Stimulated activated CD4-positive, alpha-beta T cell treated with anti-CD3 and anti-CD28 coated beads, Interleukin-1b, Interleukin-23, amount 100 ng/mL, for 48 hours (primary cell): ENCODE results near the gene MEI1.

Experiments used
- DNase-seq: peaks from one replicate; pipeline ENCODE4 v3.0.0-alpha.2; 2020

Gene MEI1

GRCh38 chr22:41746567-41747400 lies 47.5 kb downstream of the MEI1 start:
- DNase-seq: peak; percentile 44

- DNase-seq: no peak
Observed at GRCh38 chr22:41752011-41752970, 53.0 kb downstream of the MEI1 start.

GRCh38 chr22:41753984-41754383 lies 54.7 kb downstream of the MEI1 start:
- DNase-seq: no peak

- no peak for DNase-seq
Observed at GRCh38 chr22:41757502-41757901, 58.2 kb downstream of the MEI1 start.

DNA sequence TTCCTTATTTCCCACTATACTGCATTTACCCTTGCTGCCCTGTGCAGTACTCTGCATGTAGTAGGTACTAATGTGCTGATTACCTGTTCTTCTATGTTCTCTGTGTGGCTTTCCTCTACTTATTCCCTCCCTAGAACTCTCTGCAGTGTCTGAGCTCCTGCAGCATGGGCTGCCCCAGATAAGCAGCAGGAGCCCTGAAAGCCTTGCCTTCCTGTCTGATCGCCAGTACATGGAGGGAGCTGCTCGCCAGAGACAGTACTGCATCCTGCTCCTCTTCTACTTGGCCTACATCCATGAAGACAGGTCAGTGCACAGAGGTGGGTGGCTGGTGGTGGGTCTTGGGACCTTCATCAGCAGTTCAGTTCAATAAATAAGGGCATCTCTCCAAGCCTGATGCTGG lies 58.9 kb downstream of the MEI1 start:
- DNase-seq: no peak

DNA sequence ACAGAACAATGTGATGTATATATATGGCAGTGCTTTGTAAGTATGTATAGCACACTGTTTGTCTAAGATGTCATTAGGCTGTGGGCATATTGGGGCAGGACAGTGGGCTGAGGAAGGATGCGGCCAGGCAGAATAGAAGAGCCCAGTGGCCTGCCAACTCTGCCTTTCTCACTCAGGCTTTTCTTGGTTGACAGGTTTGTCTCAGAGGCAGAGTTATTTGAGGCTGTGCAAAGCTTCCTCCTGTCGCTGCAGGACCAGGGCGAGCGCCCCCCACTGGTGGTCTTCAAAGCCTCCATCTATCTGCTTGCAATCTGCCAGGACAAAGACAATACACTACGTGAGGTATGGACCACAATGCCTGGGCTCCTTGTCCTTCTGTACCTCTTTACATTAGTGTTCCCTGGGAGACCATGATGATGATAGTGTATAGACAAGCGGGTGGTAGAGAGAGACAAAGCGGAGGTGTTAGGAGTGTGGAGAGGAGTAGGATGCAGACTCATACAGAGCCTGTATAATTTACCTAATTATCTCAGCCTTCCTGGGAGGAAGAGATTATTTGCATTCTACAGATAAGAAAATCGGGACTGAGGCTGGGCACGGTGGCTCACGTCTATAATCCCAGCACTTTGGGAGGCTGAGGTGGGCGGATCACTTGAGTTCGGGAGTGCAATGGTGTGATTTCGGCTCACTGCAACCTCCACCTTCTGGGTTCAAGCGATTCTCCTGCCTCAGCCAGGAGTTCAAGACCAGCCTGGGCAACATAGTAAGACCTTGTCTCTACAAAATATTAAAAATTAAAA lies 63.9 kb downstream of the MEI1 start:
- peak; percentile 38 for DNase-seq

- DNase-seq: no peak
Observed at GRCh38 chr22:41766476-41766875, 67.2 kb downstream of the MEI1 start.

- no peak for DNase-seq
Observed at GRCh38 chr22:41768430-41768829, 69.1 kb downstream of the MEI1 start.

- DNase-seq: no peak
Observed at GRCh38 chr22:41770715-41771468, 71.6 kb downstream of the MEI1 start.

- DNase-seq: no peak
Observed at GRCh38 chr22:41772198-41772597, 72.9 kb downstream of the MEI1 start.

- no peak for DNase-seq
Observed at GRCh38 chr22:41772645-41773044, 73.3 kb downstream of the MEI1 start.

DNA sequence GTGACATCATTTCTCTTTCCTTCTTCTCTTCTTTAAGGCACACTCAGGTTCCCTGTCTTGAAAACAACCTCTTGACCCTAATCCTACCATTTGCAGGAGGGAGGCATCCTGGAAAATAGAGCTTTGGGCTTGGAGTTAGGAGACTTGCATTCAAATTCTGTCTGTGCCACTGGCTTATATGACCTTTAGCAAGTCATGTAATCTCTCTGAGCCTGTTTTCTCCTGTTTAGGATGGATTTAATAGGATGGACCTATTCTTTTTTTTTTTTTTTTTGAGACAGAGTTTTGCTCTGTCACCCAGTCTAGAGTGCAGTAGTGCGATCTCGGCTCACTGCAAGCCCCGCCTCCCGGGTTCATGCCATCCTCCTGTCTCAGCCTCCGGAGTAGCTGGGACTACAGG lies 76.0 kb downstream of the MEI1 start:
- no peak for DNase-seq

GRCh38 chr22:41775976-41776375 lies 76.7 kb downstream of the MEI1 start:
- no peak for DNase-seq

DNA sequence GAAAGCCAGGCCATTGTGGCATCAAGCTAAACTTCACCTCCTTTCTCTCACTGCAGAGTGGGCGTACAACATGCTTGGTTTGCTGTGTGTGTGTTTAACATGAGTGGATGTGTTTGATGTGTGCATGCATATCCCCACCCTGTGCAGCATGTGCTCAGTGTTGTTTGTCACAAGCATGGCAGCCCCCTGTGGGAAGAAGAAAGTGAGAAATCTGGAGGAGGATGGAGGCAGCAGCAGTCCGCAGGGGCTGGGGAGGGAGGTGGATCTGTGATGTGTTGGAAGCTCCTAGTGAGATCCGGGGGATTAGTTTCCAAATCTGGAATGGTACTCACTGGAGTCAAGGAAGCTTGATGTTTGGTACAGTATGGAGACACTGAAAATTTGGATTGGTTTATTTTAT lies 77.1 kb downstream of the MEI1 start:
- no peak for DNase-seq

- no peak for DNase-seq
Observed at GRCh38 chr22:41777749-41778425, 78.6 kb downstream of the MEI1 start.

DNA sequence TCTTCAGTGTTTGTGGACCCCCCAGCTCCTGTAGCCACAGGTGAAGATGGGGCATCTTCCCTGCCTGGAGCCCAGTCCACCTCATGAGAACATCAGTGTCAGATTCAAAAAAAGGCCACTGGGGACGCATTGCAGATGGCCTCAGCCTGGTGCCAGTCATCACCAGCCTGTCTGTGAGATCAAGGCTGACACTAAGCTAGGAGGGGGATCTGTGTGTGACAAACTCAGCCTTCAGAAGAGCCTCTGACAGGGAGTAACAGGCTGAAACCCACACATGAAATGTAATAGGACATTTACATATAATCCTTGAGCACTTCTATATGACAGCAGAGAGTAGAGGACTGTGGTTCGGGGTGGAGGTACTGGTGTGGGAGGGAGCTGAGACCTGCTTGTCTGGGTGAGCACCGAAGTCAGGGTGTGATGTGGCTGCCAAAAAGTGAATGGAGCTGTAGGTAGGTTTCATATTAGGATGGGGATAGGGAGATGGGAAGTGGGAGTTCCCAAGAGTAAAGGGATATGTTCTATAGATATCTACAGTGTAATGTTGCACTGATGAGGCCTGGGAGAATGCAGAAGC lies 80.7 kb downstream of the MEI1 start:
- DNase-seq: peak; percentile 25

DNA sequence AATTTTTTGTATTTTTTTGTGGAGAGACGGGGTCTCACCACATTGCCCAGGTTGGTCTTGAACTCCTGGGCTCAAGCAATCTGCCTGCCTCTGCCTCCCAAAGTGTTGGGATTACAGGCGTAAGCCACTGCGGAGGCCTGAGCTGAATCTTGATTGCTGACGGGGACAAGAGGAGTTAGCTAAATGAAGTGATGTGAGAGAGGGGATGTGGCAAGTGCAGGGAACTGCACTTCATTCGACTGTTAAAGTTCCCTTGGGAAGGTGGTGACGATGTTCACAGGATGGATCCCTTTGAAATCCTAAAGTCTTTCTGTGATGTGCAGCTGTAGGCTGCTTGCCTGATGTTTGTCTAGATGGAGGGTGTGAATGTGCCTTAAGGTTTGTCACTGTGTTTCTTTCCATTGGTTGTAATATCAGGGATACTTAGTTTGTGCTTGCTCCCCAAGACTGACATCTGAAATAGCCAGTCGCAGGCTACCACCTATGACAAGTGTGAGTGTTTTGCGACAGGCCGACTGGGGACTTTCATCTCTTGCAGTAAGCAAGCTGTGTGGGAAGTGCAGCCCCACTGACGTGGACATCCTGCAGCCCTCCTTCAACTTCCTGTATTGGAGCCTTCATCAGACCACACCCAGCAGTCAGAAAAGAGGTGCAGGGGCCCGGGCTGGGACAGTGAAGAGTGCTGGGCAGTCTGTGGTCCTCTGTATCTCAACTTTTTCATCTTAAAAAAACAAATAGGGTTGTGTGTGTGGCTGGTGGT lies 81.6 kb downstream of the MEI1 start:
- peak; percentile 95 for DNase-seq

- no peak for DNase-seq
Observed at GRCh38 chr22:41781507-41781906, 82.2 kb downstream of the MEI1 start.

DNA sequence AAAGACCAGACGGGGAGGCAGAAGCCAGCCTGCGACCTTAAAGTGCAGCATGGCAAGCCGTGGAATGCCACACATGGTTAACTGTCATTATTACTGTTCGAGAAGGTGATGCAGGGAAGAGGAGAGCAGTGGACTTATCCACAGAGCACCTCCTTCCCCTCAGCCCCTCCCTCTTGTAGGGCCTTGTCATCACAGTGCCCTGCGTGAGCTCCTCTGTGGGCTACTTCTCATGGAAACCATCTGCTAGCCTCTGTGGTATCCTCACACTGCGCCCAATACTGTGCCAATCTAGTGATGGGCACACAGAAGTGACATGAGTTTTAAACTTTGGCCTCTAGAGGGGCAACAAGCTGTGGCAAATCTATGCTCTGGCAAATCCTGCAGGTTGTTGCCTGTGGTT lies 83.0 kb downstream of the MEI1 start:
- no peak for DNase-seq

- DNase-seq: no peak
Observed at GRCh38 chr22:41782751-41783150, 83.4 kb downstream of the MEI1 start.

DNA sequence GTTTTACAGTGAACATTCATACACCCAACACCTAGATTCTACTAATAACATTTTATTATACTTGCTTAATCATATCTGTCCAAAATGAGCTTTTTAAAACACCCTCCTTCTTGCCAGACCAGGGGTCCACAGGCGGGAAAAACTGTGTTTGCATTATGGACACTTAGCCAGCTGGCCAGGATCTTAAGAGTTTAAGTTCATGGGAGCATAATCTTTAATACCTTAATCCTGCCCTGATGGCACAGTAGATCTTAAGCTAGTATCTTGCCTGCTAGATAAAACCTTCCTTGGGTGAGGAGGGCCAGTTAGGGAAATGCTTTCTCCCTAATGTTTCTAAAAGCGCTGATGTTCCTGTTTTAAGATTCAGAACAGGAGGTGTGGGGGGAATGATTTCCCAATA lies 88.0 kb downstream of the MEI1 start:
- DNase-seq: no peak
